Liver (tissue), 3 donors: ENCODE data around the gene HSFX3.

Experiments
- CTCF ChIP-seq: fragments of 150-350 bp; IDR thresholded peaks from 2 replicates; pipeline ENCODE4 v1.5.1; 2017; ENCODE audit warnings: improper control_type of control experiment, low read depth, low read length; ENCODE audit not compliant: missing input control
- EGR1 ChIP-seq, 2 donors: IDR thresholded peaks; 2 replicates each; pipeline ENCODE4 v1.6.1; 2016 to 2018; ENCODE audit warnings: antibody characterized with exemption in 2 of 2, low read depth in 2 of 2
- MAX ChIP-seq: IDR thresholded peaks from 2 replicates; pipeline ENCODE4 v1.6.1; 2016; ENCODE audit warnings: antibody characterized with exemption
- RAD21 ChIP-seq, 2 donors: IDR thresholded peaks; 2 replicates each; pipeline ENCODE4 v1.6.1; 2016; ENCODE audit warnings: antibody characterized with exemption in 2 of 2, mild to moderate bottlenecking in 2 of 2
- REST ChIP-seq: IDR thresholded peaks from 2 replicates; pipeline ENCODE4 v1.6.1; 2016; ENCODE audit warnings: antibody characterized with exemption, mild to moderate bottlenecking
- donor health status: healthy.
- donor health status: healthy.

GRCh38 chrX:149540131-149540620 is 9.5 kb downstream of the HSFX3 start:
- no peak for TF ChIP-seq CTCF
- TF ChIP-seq RAD21 (IDR thresholded peaks at IDR 0.05) = no peak
- no peak for TF ChIP-seq MAX
- TF ChIP-seq REST = no peak
- no peak for TF ChIP-seq EGR1 (IDR thresholded peaks at IDR 0.05; ENCODE audit: low read depth in 2 of 2)
